ENCODE measurements around the gene DUS1L.

GRCh38 chr17:82051776-82052637 is 13.6 kb downstream of the DUS1L start, which contains the start of the genes GPS1 and RFNG:
- TF ChIP-seq CTCF (IDR thresholded peaks at IDR 0.05) (no peak), POLR2AphosphoS5 (IDR thresholded peaks at IDR 0.05) (peak; percentile 34 to 46 (median 35))
